ENCODE measurements around the gene NOL4.
A peak's percentile ranks its signal among the peaks of the same experiment; 100 is the strongest.
"Not testable (repeated sequence)": the region's sequence is repeated elsewhere in the genome, so short reads cannot be mapped to it uniquely, and the experiment has no call there.

NOL4 gene, protein sequence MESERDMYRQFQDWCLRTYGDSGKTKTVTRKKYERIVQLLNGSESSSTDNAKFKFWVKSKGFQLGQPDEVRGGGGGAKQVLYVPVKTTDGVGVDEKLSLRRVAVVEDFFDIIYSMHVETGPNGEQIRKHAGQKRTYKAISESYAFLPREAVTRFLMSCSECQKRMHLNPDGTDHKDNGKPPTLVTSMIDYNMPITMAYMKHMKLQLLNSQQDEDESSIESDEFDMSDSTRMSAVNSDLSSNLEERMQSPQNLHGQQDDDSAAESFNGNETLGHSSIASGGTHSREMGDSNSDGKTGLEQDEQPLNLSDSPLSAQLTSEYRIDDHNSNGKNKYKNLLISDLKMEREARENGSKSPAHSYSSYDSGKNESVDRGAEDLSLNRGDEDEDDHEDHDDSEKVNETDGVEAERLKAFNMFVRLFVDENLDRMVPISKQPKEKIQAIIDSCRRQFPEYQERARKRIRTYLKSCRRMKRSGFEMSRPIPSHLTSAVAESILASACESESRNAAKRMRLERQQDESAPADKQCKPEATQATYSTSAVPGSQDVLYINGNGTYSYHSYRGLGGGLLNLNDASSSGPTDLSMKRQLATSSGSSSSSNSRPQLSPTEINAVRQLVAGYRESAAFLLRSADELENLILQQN

DNA sequence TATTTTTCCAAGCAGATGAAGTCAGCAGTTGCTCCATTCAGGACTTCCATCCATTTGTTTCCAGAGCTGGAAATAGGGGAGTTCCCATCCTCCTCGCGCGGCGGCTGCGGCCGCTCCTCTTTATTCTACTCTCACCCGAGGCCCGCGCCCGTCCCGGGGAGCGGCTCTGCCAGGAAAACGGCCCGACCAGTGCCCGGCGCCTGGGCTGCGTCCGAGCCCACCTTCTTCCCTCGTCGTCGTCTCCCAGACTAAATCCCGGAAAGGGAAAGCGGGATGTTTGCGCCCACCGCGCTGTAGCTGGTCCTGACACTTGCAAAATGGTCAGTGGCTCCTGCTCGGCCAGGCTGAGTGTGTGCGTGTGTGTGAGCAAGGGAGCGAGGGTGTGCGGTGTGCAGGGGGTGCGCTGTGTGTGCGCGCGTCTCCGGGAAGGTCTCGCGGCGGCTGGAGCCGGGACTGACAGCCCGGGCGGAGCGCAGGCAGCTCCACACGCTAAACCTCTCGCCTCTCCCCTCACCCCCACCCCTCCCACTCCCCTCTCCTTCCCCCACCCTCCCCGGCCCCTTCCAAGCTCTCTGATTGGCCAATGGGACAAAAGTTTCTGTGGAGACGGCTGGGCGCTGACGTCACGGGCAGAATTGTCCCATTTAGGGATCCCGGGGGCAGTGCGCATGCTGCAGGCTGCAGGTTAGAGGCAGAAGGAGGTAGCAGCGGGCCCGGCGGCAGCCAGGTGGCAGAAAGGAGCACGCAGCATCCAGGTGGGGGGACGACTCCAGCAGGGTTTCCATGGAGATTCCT is at the start of gene NOL4:
NOL4 (minus strand) TSS at position 491 of the 795 bp plus-strand sequence. CDS start 1,660 bp downstream, outside the sequence.
- peaks cover 0 to 55% of the 10 kb centered on the region in 2 donors for H3K27me3 ChIP-seq
- peak in 1 of 2 experiments; percentile 27 for TF ChIP-seq CTCF (IDR thresholded peaks at IDR 0.05)
- intact Hi-C loops (cut with DNase I; ENCODE audit: low total_unique reads) = no loop called here

DNA sequence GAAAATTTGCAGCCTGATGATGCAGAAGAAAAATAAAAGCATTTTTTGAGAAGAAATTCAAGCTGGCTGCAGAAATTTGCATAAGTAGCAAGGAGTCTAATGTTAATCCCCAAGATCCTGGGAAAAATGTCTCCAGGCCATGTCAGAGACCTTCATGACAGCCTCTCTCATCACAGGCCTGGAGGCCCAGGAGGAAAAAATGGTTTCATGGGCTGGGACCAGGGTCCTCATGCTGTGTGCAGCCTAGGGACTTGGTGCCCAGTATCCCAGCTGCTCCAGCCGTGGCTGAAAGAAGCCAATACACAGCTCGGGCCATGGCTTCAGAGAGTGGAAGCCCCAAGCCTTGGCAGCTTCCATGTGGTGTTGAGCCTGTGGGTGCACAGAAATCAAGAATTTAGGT is 41.3 kb upstream of the NOL4 start:
- H3K4me1 ChIP-seq; H3K27me3 ChIP-seq; intact Hi-C loops (cut with DNase I; ENCODE audit: low total_unique reads): not testable (repeated sequence)

More for the DNA sequence above, at the start of gene NOL4:
- H3K9me3 ChIP-seq = no peaks in the 10 kb centered on the region
- no peaks in the 10 kb centered on the region for H3K36me3 ChIP-seq
- peak in 1 of 2 donors; percentile 85 for DNase-seq
- H3K4me1 ChIP-seq = peaks cover 0 to 38% (median 34%) of the 10 kb centered on the region in 4 donors
- peak within 1 kb of the TSS in 1 of 2 donors; percentile 45 for H3K27ac ChIP-seq
- H3K4me3 ChIP-seq = peak within 1 kb of the TSS; percentile 52 to 57

DNA sequence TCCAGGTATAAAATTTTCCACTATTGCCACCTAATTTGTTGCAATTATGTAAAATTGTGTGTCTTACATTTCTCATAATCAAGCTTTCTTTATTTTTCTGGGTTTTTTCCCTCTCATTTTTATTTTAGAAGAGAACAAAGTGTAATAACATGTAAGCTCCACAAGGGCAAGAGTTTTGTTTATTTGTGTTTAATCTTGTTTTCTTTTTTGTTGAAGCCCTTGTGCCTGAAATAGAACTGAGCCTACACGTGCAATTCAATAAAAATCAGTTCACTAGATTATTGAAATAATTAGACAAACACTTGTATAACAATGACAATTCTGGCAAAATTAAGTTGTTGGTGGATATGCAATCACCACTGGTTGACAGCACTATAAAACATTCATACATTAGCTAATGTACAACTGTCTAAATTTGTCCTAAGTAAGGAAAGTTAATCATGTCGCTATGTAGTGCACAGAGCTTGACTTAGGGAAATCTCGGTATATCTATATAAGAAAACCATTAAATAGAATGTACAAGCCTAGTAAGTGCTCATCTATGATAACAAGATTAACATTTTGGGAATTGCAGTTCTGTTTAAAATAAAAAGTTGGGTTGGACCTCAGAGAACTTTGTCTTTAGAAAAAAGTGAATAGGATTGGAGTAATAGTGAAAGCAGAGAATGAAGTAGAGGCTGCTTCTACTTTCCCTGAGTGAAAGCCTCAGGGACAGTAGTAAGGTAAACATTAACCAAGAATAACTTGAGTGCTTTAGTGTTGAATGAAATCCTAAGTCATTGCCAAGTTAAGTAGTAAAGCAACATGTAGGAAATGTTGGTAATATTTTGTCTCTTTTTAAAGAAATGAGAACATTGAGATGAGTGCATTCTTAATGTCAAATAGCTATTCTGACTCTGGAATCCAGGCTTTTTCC is 37.4 kb upstream of the NOL4 start:
- Histone ChIP-seq H3K4me3 (no peak overlapping the region), H3K9me3 (peaks cover 0 to 6% (median 0%) of the 10 kb centered on the region in 3 donors), H3K27ac (no peak overlapping the region), H3K36me3 (no peaks in the 10 kb centered on the region), H3K27me3 (no peaks in the 10 kb centered on the region), H3K4me1 (no peaks in the 10 kb centered on the region)
- TF ChIP-seq CTCF (IDR thresholded peaks at IDR 0.05) = no peak
- intact Hi-C loops (cut with DNase I; ENCODE audit: low total_unique reads) = no loop called here
- no peak for DNase-seq

More for the DNA sequence above, 41.3 kb upstream of the NOL4 start:
- H3K9me3 ChIP-seq, H3K36me3 ChIP-seq, DNase-seq, H3K4me3 ChIP-seq, H3K27ac ChIP-seq: not testable (repeated sequence)

GRCh38 chr18:34258176-34258575 is 33.5 kb upstream of the NOL4 start:
- intact Hi-C loops (cut with DNase I; ENCODE audit: low total_unique reads) = no loop called here
- Histone ChIP-seq H3K4me1 (no peaks in the 10 kb centered on the region), H3K27ac (no peak overlapping the region), H3K4me3 (no peak overlapping the region), H3K36me3 (no peaks in the 10 kb centered on the region), H3K9me3 (no peaks in the 10 kb centered on the region), H3K27me3 (no peaks in the 10 kb centered on the region)
- TF ChIP-seq CTCF (IDR thresholded peaks at IDR 0.05) = no peak
- DNase-seq = no peak

DNA sequence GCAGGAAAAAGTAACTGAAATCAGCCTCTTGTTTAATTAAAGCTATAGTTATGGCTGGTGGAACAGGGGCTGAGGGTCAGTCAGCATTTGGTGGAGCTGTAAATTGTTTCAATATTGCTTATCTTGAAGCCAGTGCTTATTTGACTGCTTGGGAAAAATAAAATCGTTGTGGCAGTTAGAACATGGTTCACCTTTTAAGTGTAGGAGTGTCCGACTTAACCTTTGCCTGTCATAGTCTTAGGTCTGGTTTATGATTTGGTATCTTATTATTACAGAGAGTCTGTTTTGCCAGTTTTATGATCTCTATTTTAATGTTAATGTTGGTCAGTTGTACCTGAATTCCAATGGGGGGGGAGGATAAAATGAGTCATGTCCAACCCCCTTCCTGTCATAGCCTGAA is 27.2 kb upstream of the NOL4 start:
- no peak overlapping the region for H3K4me3 ChIP-seq
- intact Hi-C loops (cut with DNase I; ENCODE audit: low total_unique reads) = no loop called here
- H3K9me3 ChIP-seq = peaks cover 0 to 13% (median 2%) of the 10 kb centered on the region in 3 donors
- H3K36me3 ChIP-seq = no peaks in the 10 kb centered on the region
- no peak overlapping the region for H3K27ac ChIP-seq
- no peak for TF ChIP-seq CTCF (IDR thresholded peaks at IDR 0.05)
- no peaks in the 10 kb centered on the region for H3K27me3 ChIP-seq
- DNase-seq = no peak
- no peaks in the 10 kb centered on the region for H3K4me1 ChIP-seq

Measured in tibial artery (tissue), 4 donors.